SK-N-SH (cell line): ENCODE results near the gene DAGLA.

Source experiments
- CTCF ChIP-seq: fragments of 200-600 bp; sonication (generic); IDR thresholded peaks from 2 replicates; pipeline ENCODE4 v1.6.1; 2017; ENCODE audit warnings: antibody characterized with exemption, mild to moderate bottlenecking, moderate library complexity
- GABPA ChIP-seq: IDR thresholded peaks from 2 replicates; pipeline ENCODE4 v1.4.0; 2012; ENCODE audit warnings: low read depth, mild to moderate bottlenecking
- MEF2A ChIP-seq: IDR thresholded peaks from 2 replicates; pipeline ENCODE4 v1.4.0; 2012; ENCODE audit warnings: low read depth, borderline replicate concordance
- POLR2AphosphoS5 ChIP-seq: IDR thresholded peaks from 2 replicates; pipeline ENCODE4 v1.6.1; 2012; ENCODE audit warnings: low read depth, low read length
- RAD21 ChIP-seq: IDR thresholded peaks from 2 replicates; pipeline ENCODE4 v1.6.1; 2012; ENCODE audit warnings: mild to moderate bottlenecking, low read length
- RXRA ChIP-seq: IDR thresholded peaks from 2 replicates; pipeline ENCODE4 v1.4.0; 2012; ENCODE audit warnings: low read depth, mild to moderate bottlenecking, borderline replicate concordance
- SMC3 ChIP-seq: IDR thresholded peaks from 2 replicates; pipeline ENCODE4 v1.6.1; 2012; ENCODE audit warnings: low read depth, low read length, improper control_type of control experiment
- TF ChIP-seq, protein P1 (sequence below): fragments of 150-350 bp; IDR thresholded peaks from 2 replicates; pipeline ENCODE4 v1.6.1; 2016; ENCODE audit warnings: mild to moderate bottlenecking, low read depth, low read length

- TF ChIP-seq RXRA, result no peak
- TF ChIP-seq MEF2A, result no peak
- peak; percentile 20; the same call in 1 of the 2 replicates for TF ChIP-seq RAD21
- TF ChIP-seq CTCF, result no peak
- no peak for TF ChIP-seq GABPA
- no peak for TF ChIP-seq SMC3
- no peak for TF ChIP-seq POLR2AphosphoS5
- TF ChIP-seq, protein P1, sequence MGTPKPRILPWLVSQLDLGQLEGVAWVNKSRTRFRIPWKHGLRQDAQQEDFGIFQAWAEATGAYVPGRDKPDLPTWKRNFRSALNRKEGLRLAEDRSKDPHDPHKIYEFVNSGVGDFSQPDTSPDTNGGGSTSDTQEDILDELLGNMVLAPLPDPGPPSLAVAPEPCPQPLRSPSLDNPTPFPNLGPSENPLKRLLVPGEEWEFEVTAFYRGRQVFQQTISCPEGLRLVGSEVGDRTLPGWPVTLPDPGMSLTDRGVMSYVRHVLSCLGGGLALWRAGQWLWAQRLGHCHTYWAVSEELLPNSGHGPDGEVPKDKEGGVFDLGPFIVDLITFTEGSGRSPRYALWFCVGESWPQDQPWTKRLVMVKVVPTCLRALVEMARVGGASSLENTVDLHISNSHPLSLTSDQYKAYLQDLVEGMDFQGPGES, result no peak
Measured at GRCh38 chr11:61791737-61792309, 111.6 kb downstream of the DAGLA start.
